ENCODE measurements around the gene DOCK8. TPM values are rescaled to one million over a fixed set of nuclear protein-coding genes. Genes with fewer than 3 reads are reported as not detected.
A peak's percentile ranks its signal among the peaks of the same experiment; 100 is the strongest.

DOCK8 gene
- total RNA-seq, 2 donors from 2014 or later, result 133 to 158 TPM

GRCh38 chr9:463455-464171 lies 248.9 kb downstream of the DOCK8 start:
- no peaks in the 10 kb centered on the region for H3K27me3 Mint-ChIP-seq
- no peaks in the 10 kb centered on the region for H3K9me3 Mint-ChIP-seq
- ATAC-seq (replicated peaks), result no peak
- peak overlapping the region; percentile 54 for H3K27ac Mint-ChIP-seq
- peaks cover 66% of the 10 kb centered on the region for H3K36me3 Mint-ChIP-seq (ENCODE audit: low read depth)
- no peak overlapping the region for H3K4me3 Mint-ChIP-seq
- no peaks in the 10 kb centered on the region for H3K4me1 Mint-ChIP-seq

GRCh38 chr9:466747-467146 lies 252.1 kb downstream of the DOCK8 start:
- H3K9me3 Mint-ChIP-seq, result no peaks in the 10 kb centered on the region
- peaks cover 52% of the 10 kb centered on the region for H3K36me3 Mint-ChIP-seq (ENCODE audit: low read depth)
- no peaks in the 10 kb centered on the region for H3K27me3 Mint-ChIP-seq
- ATAC-seq (replicated peaks), result no peak
- peaks cover 19% of the 10 kb centered on the region for H3K4me1 Mint-ChIP-seq
- no peak overlapping the region for H3K4me3 Mint-ChIP-seq
- no peak overlapping the region for H3K27ac Mint-ChIP-seq

DNA sequence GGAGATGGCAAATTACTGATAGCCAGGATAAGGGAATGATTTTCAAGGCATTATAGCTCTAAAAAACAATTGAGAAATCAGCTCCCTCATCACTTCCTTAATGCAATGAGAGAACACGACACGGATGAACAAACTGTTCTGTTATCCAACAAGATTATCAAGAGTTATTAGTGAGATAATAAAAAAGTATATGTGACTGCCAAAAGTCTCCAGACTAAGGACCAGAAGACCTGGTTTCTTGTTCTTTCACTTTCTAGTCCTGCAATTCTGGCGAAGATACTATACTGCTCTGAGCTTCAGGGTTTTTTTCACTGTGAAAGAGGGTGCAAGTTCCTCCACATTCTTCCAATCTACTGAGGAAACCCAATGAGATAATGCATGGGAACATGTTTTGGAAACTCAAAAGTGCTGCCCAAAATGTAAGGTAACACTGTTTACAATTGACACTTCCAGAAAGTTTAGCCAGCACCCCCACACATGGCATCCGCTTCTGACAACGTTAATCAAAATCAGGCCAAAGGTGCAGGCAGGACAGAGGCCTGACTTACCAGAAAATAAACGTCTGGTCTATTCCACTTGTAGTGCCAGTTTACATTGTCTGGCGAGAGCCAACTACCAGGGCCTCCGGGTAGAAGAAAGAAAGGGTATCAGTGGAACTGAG lies 254.2 kb downstream of the DOCK8 start:
- Mint-ChIP-seq H3K4me3 (peak overlapping the region; percentile 99), H3K27ac (peak overlapping the region; percentile 99), H3K36me3 (ENCODE audit: low read depth) (peaks cover 30% of the 10 kb centered on the region), H3K9me3 (no peaks in the 10 kb centered on the region), H3K4me1 (peaks cover 19% of the 10 kb centered on the region), H3K27me3 (no peaks in the 10 kb centered on the region)
- ATAC-seq (replicated peaks), result no peak

DNA sequence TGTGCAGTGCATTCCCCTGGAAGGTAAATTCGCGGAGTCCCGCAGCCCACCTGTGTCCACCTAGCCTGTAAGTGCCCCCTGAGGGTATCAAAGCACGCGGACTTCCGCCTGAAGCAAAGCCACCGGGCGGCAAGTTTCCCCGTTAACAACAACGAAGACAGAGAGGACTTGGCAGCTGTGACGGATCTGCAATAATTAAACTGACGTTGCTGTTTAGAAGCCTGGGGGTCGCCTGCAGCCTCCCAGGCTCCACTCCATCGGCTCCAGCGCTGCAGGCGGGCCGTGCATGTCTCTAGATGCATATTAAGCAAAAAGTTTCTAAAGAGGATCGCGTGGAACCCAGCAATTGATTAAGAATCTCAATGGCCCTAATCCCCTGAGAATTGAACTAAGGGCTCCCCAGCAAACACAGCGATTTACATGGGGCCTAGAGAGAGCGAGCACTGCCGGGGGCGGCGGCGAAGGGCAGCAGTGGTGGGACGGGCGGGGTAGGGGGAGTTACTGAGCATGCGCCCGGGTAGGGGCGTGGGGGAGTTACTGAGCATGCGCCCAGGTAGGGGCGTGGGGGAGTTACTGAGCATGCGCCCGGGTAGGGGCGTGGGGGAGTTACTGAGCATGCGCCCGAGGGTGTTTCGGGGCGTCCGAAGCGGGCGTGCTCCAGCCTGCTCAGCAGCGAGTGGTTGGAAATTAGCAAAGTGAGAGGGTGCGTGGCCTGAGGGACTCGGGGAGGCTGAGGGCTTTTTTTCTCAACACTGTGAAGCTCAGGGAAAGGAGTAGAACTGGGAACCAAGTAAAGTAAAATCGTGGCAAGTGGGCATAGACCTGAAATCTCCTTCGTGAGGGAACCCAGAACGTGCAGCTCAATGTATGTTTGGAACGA lies 255.2 kb downstream of the DOCK8 start:
- Mint-ChIP-seq H3K4me3 (peak overlapping the region; percentile 99), H3K9me3 (no peaks in the 10 kb centered on the region), H3K4me1 (peaks cover 19% of the 10 kb centered on the region), H3K27me3 (no peaks in the 10 kb centered on the region), H3K36me3 (ENCODE audit: low read depth) (peaks cover 20% of the 10 kb centered on the region), H3K27ac (peak overlapping the region; percentile 99)
- ATAC-seq (replicated peaks), result peak; percentile 94

DNA sequence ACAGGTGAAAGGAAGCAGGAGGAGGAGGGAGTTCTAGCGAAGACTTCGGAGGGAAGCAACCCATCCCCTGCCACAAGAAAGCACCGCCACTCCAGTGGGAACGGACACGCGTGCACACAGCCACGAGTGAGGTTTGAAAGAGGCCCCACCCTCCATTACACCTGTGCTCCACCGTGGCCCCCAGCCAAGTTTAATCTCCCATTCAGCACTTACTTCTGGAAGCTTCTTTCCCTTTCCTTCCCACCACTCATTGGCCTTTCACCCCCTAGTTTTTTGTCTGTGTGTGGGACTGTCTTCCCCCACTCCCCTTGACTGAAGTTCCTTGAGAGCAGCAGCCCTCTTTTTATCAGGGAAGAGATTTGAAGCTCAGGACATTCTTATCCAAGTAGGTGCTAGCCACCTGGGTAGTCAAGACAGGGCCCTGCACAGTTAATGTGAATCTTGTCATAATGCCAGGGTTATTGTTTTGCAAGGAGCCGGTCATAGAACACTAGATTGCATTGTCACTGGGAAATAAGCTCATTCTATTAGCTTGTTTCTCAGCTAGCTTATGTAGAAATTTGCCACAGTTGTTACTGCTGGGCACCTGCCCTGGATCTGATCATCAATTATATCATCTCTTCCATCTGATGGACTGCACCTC lies 256.0 kb downstream of the DOCK8 start:
- Mint-ChIP-seq H3K9me3 (no peaks in the 10 kb centered on the region), H3K27ac (peak overlapping the region; percentile 99), H3K4me1 (peaks cover 19% of the 10 kb centered on the region), H3K4me3 (peak overlapping the region; percentile 99), H3K36me3 (ENCODE audit: low read depth) (peaks cover 13% of the 10 kb centered on the region), H3K27me3 (no peaks in the 10 kb centered on the region)
- no peak for ATAC-seq (replicated peaks)

DNA sequence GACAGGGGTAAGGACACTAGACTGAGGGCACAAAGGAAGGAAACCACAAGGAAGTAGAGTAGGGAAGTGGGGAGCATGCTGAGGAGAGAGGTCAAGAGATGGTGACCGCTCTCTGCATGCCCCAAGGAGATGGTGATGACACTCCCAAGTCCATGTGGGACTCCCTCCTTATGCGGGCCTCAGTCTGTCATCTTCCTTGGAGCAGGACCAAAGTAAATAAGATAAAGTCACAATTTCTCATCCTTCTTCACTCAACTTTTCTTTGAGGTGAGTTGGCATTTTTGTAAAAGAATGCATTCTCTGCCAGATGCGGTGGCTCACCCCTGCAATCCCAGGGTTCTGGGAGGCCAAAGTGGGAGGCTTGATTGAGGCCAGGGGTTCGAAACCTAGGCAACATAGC lies 256.7 kb downstream of the DOCK8 start:
- Mint-ChIP-seq H3K4me1 (peaks cover 19% of the 10 kb centered on the region), H3K9me3 (no peaks in the 10 kb centered on the region), H3K4me3 (peak overlapping the region; percentile 99), H3K27me3 (no peaks in the 10 kb centered on the region), H3K27ac (peak overlapping the region; percentile 99), H3K36me3 (ENCODE audit: low read depth) (peaks cover 8% of the 10 kb centered on the region)
- no peak for ATAC-seq (replicated peaks)

DNA sequence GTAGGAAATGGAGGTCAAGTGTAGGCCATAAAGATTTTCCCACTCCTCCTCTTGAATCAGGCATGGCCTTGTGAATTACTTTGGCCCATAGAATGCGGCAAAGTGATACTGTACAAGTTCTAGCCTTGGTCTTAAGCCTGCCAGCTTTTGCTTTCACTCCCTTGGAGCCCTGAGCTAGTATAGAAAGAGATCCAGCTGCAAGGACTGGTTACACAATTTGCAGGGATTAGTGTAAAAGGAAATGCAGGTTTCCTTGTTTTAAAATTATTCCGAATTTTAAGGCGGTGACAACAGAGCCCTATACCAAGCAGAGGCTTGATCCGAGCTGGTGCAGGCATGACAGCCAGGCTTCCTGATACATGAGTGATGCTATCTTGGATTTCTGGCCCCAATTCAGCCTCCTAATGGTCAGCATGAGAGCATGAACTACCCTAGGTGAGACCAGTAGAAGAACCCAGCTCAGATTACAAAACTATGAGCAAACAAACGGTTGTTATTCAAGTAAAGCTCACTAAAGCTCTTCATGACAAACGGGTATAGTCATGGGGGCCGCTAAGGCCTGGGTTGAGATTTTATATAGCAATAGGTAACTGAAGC lies 257.9 kb downstream of the DOCK8 start:
- H3K4me3 Mint-ChIP-seq, result no peak overlapping the region
- no peaks in the 10 kb centered on the region for H3K9me3 Mint-ChIP-seq
- peaks cover 13% of the 10 kb centered on the region for H3K36me3 Mint-ChIP-seq (ENCODE audit: low read depth)
- H3K4me1 Mint-ChIP-seq, result peaks cover 19% of the 10 kb centered on the region
- ATAC-seq (replicated peaks), result no peak
- no peaks in the 10 kb centered on the region for H3K27me3 Mint-ChIP-seq
- no peak overlapping the region for H3K27ac Mint-ChIP-seq

GRCh38 chr9:477193-477592 lies 262.5 kb downstream of the DOCK8 start:
- Mint-ChIP-seq H3K4me1 (no peaks in the 10 kb centered on the region), H3K36me3 (ENCODE audit: low read depth) (peaks cover 4% of the 10 kb centered on the region), H3K9me3 (no peaks in the 10 kb centered on the region), H3K4me3 (no peak overlapping the region), H3K27me3 (no peaks in the 10 kb centered on the region), H3K27ac (no peak overlapping the region)
- no peak for ATAC-seq (replicated peaks)

- Mint-ChIP-seq H3K27me3 (no peaks in the 10 kb centered on the region), H3K4me3 (no peak overlapping the region), H3K4me1 (no peaks in the 10 kb centered on the region), H3K9me3 (no peaks in the 10 kb centered on the region), H3K36me3 (ENCODE audit: low read depth) (peaks cover 4% of the 10 kb centered on the region), H3K27ac (no peak overlapping the region)
- no peak for ATAC-seq (replicated peaks)
Observed at GRCh38 chr9:479304-479970, 264.8 kb downstream of the DOCK8 start.

DNA sequence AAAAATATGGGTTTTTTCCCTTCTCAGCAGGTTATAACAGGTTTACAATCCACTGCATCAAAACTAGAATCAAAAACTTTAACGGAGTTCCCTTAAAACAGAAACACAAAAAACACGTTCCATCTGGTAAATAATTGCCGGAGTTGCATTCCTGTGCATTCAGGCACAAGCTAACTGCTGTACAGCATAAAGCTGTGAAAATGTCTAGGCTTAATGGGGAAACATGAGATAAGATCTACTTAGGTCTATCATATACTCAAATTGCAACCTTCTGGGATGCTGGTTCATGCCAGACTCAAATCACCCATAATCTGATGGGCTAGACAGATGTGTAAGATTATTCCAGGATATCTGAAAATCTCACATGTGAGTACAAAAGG lies 265.3 kb downstream of the DOCK8 start:
- no peaks in the 10 kb centered on the region for H3K4me1 Mint-ChIP-seq
- H3K36me3 Mint-ChIP-seq (ENCODE audit: low read depth), result peaks cover 4% of the 10 kb centered on the region
- ATAC-seq (replicated peaks), result no peak
- H3K4me3 Mint-ChIP-seq, result no peak overlapping the region
- no peak overlapping the region for H3K27ac Mint-ChIP-seq
- H3K9me3 Mint-ChIP-seq, result no peaks in the 10 kb centered on the region
- H3K27me3 Mint-ChIP-seq, result no peaks in the 10 kb centered on the region

DNA sequence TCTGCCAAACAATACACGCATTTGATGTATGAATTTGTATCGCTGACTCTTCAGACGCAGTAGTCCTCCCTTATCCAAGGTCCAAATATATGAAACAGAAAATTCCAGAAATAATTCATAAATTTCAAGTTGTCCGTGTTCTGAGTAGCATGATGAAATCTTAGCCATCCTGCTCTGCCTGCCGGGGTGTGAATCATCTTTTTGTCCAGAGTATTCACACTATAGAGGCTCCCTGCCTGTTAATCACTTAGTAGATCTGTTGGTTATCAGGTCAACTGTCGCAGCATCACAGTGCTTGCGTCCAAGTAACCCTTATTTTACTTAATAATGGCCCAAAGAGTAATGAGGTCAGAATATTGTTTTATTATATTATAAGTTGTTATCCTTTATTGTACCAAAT lies 268.1 kb downstream of the DOCK8 start:
- Mint-ChIP-seq H3K9me3 (no peaks in the 10 kb centered on the region), H3K27ac (no peak overlapping the region), H3K27me3 (no peaks in the 10 kb centered on the region), H3K4me3 (no peak overlapping the region), H3K4me1 (no peaks in the 10 kb centered on the region), H3K36me3 (ENCODE audit: low read depth) (no peaks in the 10 kb centered on the region)
- no peak for ATAC-seq (replicated peaks)

DNA sequence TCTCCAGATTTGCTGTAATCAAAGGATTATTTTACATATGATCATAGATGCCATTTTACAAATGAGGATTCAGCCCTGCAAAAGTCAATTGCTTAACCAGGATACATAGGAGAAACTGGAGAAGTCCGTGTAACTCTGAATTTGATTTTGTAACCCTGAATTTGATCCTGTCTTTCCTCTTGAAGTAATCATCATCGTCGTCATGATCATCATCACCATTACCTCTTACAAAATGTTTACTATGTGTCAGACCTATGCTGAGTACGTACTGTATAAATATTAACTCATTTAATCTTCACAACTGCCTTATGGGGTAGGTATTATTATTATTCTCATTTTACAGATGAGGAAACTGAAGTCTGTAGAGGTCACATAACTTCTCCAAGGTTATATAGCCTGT lies 271.5 kb downstream of the DOCK8 start:
- ATAC-seq (replicated peaks), result no peak
- Mint-ChIP-seq H3K36me3 (ENCODE audit: low read depth) (no peaks in the 10 kb centered on the region), H3K4me1 (no peaks in the 10 kb centered on the region), H3K9me3 (no peaks in the 10 kb centered on the region), H3K4me3 (no peak overlapping the region), H3K27me3 (no peaks in the 10 kb centered on the region), H3K27ac (no peak overlapping the region)

- no peak overlapping the region for H3K4me3 Mint-ChIP-seq
- H3K27ac Mint-ChIP-seq, result no peak overlapping the region
- no peak for ATAC-seq (replicated peaks)
- H3K4me1 Mint-ChIP-seq, result no peaks in the 10 kb centered on the region
- no peaks in the 10 kb centered on the region for H3K36me3 Mint-ChIP-seq (ENCODE audit: low read depth)
- H3K9me3 Mint-ChIP-seq, result no peaks in the 10 kb centered on the region
- H3K27me3 Mint-ChIP-seq, result no peaks in the 10 kb centered on the region
Observed at GRCh38 chr9:487429-487828, 272.8 kb downstream of the DOCK8 start.

- peak overlapping the region; percentile 51 for H3K27ac Mint-ChIP-seq
- H3K9me3 Mint-ChIP-seq, result no peaks in the 10 kb centered on the region
- no peaks in the 10 kb centered on the region for H3K4me1 Mint-ChIP-seq
- no peak overlapping the region for H3K4me3 Mint-ChIP-seq
- peak; percentile 50 for ATAC-seq (replicated peaks)
- H3K27me3 Mint-ChIP-seq, result no peaks in the 10 kb centered on the region
- H3K36me3 Mint-ChIP-seq (ENCODE audit: low read depth), result no peaks in the 10 kb centered on the region
Observed at GRCh38 chr9:488448-488847, 273.8 kb downstream of the DOCK8 start.
